Measurements from ENCODE around the gene OS9.
"Not testable (repeated sequence)": the region's sequence is repeated elsewhere in the genome, so short reads cannot be mapped to it uniquely, and the experiment has no call there.

Gene OS9

DNA sequence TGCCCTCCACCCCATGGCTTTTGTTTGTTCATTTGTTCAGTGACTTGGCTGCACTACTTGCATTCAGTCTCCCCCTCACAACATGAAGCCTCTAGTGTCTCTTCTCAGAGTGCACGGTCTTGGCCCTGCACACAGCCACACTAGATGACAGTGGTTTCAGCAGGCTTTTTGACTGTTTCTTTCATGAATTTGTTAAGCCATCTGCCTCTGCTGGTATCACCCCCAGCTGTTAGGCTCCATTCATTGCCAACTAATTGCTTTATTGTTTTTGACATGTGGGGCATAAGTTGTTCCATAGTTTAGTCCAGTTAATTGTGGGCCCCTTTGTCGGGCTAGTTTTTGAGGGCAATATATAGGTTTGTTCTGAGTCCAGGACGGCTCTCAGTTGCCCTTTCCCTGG lies 18.8 kb downstream of the OS9 start:
- Mint-ChIP-seq H3K27me3 (ENCODE audit: low read depth) (no peaks in the 10 kb centered on the region), H3K9me3 (peaks cover 8% of the 10 kb centered on the region), H3K27ac (no peak overlapping the region), H3K4me3 (no peak overlapping the region), H3K4me1 (ENCODE audit: low read depth) (peaks cover 6% of the 10 kb centered on the region), H3K36me3 (ENCODE audit: low read depth) (peaks cover 45% of the 10 kb centered on the region)
- no peak for DNase-seq (ENCODE audit: low spot score)

- DNase-seq (ENCODE audit: low spot score) = no peak
- no peaks in the 10 kb centered on the region for H3K27me3 Mint-ChIP-seq (ENCODE audit: low read depth)
- H3K36me3 Mint-ChIP-seq (ENCODE audit: low read depth) = peaks cover 48% of the 10 kb centered on the region
- no peak overlapping the region for H3K4me3 Mint-ChIP-seq
- no peak overlapping the region for H3K27ac Mint-ChIP-seq
- H3K4me1 Mint-ChIP-seq (ENCODE audit: low read depth) = peaks cover 6% of the 10 kb centered on the region
- H3K9me3 Mint-ChIP-seq = peaks cover 8% of the 10 kb centered on the region
Measured at GRCh38 chr12:57713209-57713608, 19.3 kb downstream of the OS9 start.

GRCh38 chr12:57715036-57715748 lies 21.3 kb downstream of the OS9 start:
- not testable (repeated sequence) for H3K27ac Mint-ChIP-seq; H3K4me1 Mint-ChIP-seq (ENCODE audit: low read depth); H3K4me3 Mint-ChIP-seq; H3K27me3 Mint-ChIP-seq (ENCODE audit: low read depth); DNase-seq (ENCODE audit: low spot score); H3K9me3 Mint-ChIP-seq
- H3K36me3 Mint-ChIP-seq (ENCODE audit: low read depth) = peaks cover 56% of the 10 kb centered on the region

GRCh38 chr12:57715786-57716185 lies 21.9 kb downstream of the OS9 start:
- no peak overlapping the region for H3K4me3 Mint-ChIP-seq
- no peak for DNase-seq (ENCODE audit: low spot score)
- peaks cover 56% of the 10 kb centered on the region for H3K36me3 Mint-ChIP-seq (ENCODE audit: low read depth)
- H3K4me1 Mint-ChIP-seq (ENCODE audit: low read depth) = no peaks in the 10 kb centered on the region
- H3K27me3 Mint-ChIP-seq (ENCODE audit: low read depth) = no peaks in the 10 kb centered on the region
- H3K27ac Mint-ChIP-seq = no peak overlapping the region
- H3K9me3 Mint-ChIP-seq = peaks cover 8% of the 10 kb centered on the region

DNA sequence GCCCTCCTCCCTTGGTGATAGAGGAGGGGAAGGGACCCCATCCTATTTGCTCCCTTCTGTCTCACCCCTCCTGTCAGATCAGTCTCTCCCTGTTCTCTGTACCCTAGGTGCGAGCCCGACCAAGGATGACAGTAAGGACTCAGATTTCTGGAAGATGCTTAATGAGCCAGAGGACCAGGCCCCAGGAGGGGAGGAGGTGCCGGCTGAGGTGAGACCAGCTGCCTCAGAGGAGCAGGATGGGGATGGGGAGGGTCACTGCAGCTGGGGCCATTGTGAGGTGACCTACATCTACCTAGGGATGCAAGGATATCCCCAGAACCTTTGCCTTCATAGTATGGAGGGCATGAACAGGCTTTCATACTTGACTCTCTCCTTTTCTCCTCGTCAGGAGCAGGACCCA lies 22.4 kb downstream of the OS9 start:
- DNase-seq (ENCODE audit: low spot score) = no peak
- Mint-ChIP-seq H3K4me3 (no peak overlapping the region), H3K9me3 (peaks cover 8% of the 10 kb centered on the region), H3K27ac (no peak overlapping the region), H3K27me3 (ENCODE audit: low read depth) (no peaks in the 10 kb centered on the region), H3K36me3 (ENCODE audit: low read depth) (peaks cover 57% of the 10 kb centered on the region), H3K4me1 (ENCODE audit: low read depth) (no peaks in the 10 kb centered on the region)

- no peaks in the 10 kb centered on the region for H3K27me3 Mint-ChIP-seq (ENCODE audit: low read depth)
- H3K4me1 Mint-ChIP-seq (ENCODE audit: low read depth) = peaks cover 5% of the 10 kb centered on the region
- H3K36me3 Mint-ChIP-seq (ENCODE audit: low read depth) = peaks cover 57% of the 10 kb centered on the region
- H3K27ac Mint-ChIP-seq = no peak overlapping the region
- H3K9me3 Mint-ChIP-seq = peaks cover under 1% of the 10 kb centered on the region
- DNase-seq (ENCODE audit: low spot score) = no peak
- H3K4me3 Mint-ChIP-seq = no peak overlapping the region
Measured at GRCh38 chr12:57717131-57717530, 23.2 kb downstream of the OS9 start.

DNA sequence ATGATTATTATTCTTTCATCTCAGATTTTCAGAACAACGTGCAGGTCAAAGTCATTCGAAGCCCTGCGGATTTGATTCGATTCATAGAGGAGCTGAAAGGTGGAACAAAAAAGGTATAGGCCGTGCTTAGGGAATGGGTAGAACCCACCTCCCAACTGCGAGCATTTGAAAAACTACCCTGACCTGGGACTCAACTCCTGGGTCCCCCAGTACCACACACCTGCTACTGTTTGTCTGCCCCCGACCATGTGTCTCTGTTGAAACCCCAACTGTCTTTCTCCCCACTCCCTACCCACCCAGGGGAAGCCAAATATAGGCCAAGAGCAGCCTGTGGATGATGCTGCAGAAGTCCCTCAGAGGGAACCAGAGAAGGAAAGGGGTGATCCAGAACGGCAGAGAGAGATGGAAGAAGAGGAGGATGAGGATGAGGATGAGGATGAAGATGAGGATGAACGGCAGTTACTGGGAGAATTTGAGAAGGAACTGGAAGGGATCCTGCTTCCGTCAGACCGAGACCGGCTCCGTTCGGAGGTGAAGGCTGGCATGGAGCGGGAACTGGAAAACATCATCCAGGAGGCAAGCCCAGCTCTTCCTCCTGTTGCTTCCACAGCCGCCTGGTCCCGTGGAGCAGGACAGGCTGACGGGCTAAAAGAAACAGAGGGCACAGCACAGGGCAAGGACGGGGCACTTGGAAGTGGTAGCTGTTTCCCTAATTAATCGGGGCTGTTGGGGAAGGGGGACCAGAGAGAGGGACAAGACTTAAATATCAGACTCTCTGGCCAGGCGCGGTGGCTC lies 24.1 kb downstream of the OS9 start:
- Mint-ChIP-seq H3K36me3 (ENCODE audit: low read depth) (peaks cover 52% of the 10 kb centered on the region), H3K27me3 (ENCODE audit: low read depth) (no peaks in the 10 kb centered on the region), H3K4me1 (ENCODE audit: low read depth) (peaks cover 5% of the 10 kb centered on the region), H3K4me3 (no peak overlapping the region), H3K27ac (no peak overlapping the region), H3K9me3 (no peaks in the 10 kb centered on the region)
- DNase-seq (ENCODE audit: low spot score) = no peak

- Mint-ChIP-seq H3K9me3 (no peaks in the 10 kb centered on the region), H3K27me3 (ENCODE audit: low read depth) (no peaks in the 10 kb centered on the region), H3K36me3 (ENCODE audit: low read depth) (peaks cover 47% of the 10 kb centered on the region), H3K4me1 (ENCODE audit: low read depth) (peaks cover 5% of the 10 kb centered on the region), H3K27ac (peak overlapping the region; percentile 34), H3K4me3 (no peak overlapping the region)
- DNase-seq (ENCODE audit: low spot score) = no peak
Measured at GRCh38 chr12:57718641-57719528, 25.0 kb downstream of the OS9 start.

DNA sequence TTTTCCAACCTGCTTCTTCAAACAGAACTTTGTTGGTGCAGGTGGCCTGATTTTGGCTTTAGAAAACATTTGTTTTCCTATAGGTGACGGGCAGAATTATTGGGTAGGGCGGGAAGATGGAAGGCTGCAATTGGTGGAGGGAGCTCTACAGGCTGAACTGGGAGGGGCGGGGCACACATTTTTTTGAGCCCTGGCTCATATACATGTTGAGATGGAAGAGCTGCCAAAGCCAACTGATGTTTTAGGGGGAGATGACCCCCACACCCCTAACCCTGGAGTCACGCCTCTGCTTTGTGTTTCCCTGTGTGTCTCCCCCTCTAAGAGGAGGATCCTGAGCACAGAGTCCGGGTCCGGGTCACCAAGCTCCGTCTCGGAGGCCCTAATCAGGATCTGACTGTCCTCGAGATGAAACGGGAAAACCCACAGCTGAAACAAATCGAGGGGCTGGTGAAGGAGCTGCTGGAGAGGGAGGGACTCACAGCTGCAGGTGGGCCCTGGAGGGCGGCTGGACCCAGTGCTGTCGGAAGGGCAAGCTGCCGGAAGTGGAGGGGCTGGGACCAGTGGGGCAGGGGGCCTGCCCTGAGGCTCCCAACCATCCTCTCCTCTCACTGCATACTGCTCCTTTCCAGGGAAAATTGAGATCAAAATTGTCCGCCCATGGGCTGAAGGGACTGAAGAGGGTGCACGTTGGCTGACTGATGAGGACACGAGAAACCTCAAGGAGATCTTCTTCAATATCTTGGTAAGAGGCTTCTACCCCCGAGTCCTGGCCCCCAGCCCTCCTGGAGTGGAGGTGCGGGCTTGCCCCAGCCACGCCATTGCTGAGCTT lies 26.1 kb downstream of the OS9 start:
- Mint-ChIP-seq H3K9me3 (no peaks in the 10 kb centered on the region), H3K27me3 (ENCODE audit: low read depth) (no peaks in the 10 kb centered on the region), H3K27ac (no peak overlapping the region), H3K4me3 (no peak overlapping the region), H3K4me1 (ENCODE audit: low read depth) (peaks cover 5% of the 10 kb centered on the region), H3K36me3 (ENCODE audit: low read depth) (peaks cover 49% of the 10 kb centered on the region)
- DNase-seq (ENCODE audit: low spot score) = no peak

DNA sequence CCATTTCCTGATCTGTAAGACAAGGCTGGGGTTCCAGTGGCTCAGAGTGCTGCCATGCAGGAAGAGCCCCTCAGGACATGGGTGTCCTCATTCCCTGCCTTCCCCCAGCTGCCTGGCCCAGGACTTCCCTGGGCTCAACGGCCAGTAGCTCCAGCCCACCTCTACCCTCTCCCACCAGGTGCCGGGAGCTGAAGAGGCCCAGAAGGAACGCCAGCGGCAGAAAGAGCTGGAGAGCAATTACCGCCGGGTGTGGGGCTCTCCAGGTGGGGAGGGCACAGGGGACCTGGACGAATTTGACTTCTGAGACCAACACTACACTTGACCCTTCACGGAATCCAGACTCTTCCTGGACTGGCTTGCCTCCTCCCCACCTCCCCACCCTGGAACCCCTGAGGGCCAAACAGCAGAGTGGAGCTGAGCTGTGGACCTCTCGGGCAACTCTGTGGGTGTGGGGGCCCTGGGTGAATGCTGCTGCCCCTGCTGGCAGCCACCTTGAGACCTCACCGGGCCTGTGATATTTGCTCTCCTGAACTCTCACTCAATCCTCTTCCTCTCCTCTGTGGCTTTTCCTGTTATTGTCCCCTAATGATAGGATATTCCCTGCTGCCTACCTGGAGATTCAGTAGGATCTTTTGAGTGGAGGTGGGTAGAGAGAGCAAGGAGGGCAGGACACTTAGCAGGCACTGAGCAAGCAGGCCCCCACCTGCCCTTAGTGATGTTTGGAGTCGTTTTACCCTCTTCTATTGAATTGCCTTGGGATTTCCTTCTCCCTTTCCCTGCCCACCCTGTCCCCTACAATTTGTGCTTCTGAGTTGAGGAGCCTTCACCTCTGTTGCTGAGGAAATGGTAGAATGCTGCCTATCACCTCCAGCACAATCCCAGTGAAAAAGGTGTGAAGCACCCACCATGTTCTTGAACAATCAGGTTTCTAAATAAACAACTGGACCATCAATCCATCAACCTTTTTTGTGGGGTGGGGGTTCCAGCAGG lies 27.0 kb downstream of the OS9 start:
- Mint-ChIP-seq H3K9me3 (no peaks in the 10 kb centered on the region), H3K36me3 (ENCODE audit: low read depth) (peaks cover 47% of the 10 kb centered on the region), H3K4me3 (no peak overlapping the region), H3K4me1 (ENCODE audit: low read depth) (peaks cover 5% of the 10 kb centered on the region), H3K27me3 (ENCODE audit: low read depth) (no peaks in the 10 kb centered on the region), H3K27ac (no peak overlapping the region)
- DNase-seq (ENCODE audit: low spot score) = no peak

- H3K9me3 Mint-ChIP-seq; H3K4me1 Mint-ChIP-seq (ENCODE audit: low read depth): not testable (repeated sequence)
- peak overlapping the region; percentile 46 for H3K27ac Mint-ChIP-seq
Measured at GRCh38 chr12:57721846-57722608, 28.1 kb downstream of the OS9 start.

More at GRCh38 chr12:57721846-57722608, 28.1 kb downstream of the OS9 start:
- DNase-seq (ENCODE audit: low spot score); H3K4me3 Mint-ChIP-seq; H3K27me3 Mint-ChIP-seq (ENCODE audit: low read depth): not testable (repeated sequence)
- H3K36me3 Mint-ChIP-seq (ENCODE audit: low read depth) = peaks cover 41% of the 10 kb centered on the region
